Loucy (cell line): ENCODE data around the gene PTH1R.
A peak's percentile ranks its signal among the peaks of the same experiment; 100 is the strongest.

Experiments
- H2AFZ ChIP-seq: fragments of 200-600 bp; sonication (generic); 2 replicates; pipeline ENCODE4 v1.6.0; 2016; ENCODE audit warnings: antibody characterized with exemption, mild to moderate bottlenecking, low read length, moderate library complexity
- H3F3A ChIP-seq: fragments of 200-600 bp; 2 replicates; pipeline ENCODE4 v1.6.0; 2016; ENCODE audit warnings: antibody characterized with exemption, low read depth, mild to moderate bottlenecking
- H3K27me3 ChIP-seq: fragments of 200-600 bp; sonication (generic); 2 replicates; pipeline ENCODE4 v1.6.1; 2014; ENCODE audit warnings: low read length, mild to moderate bottlenecking; ENCODE audit not compliant: insufficient read depth, poor library complexity, severe bottlenecking
- H3K36me3 ChIP-seq: fragments of 200-600 bp; sonication (generic); 2 replicates; pipeline ENCODE4 v1.6.1; 2016; ENCODE audit warnings: low read length; ENCODE audit not compliant: insufficient read depth
- H3K4me1 ChIP-seq: fragments of 200-600 bp; sonication (generic); 2 replicates; pipeline ENCODE4 v1.5.1; 2014; ENCODE audit warnings: low read length, mild to moderate bottlenecking; ENCODE audit not compliant: insufficient read depth, poor library complexity, severe bottlenecking
- H3K4me2 ChIP-seq: fragments of 200-600 bp; sonication (generic); 2 replicates; pipeline ENCODE4 v1.6.0; 2014; ENCODE audit warnings: antibody characterized with exemption, low read length, low read depth, mild to moderate bottlenecking; ENCODE audit not compliant: poor library complexity, severe bottlenecking
- H3K4me3 ChIP-seq: fragments of 200-600 bp; sonication (generic); 2 replicates; pipeline ENCODE4 v1.5.1; 2014; ENCODE audit warnings: low read length, mild to moderate bottlenecking, mixed read lengths; ENCODE audit not compliant: poor library complexity, severe bottlenecking
- H3K79me2 ChIP-seq: fragments of 200-600 bp; sonication (generic); 2 replicates; pipeline ENCODE4 v1.6.1; 2014; ENCODE audit warnings: low read length; ENCODE audit not compliant: insufficient read depth
- H3K9ac ChIP-seq: fragments of 200-600 bp; sonication (generic); 2 replicates; pipeline ENCODE4 v1.6.0; 2014; ENCODE audit warnings: mild to moderate bottlenecking, low read depth, low read length, moderate library complexity; ENCODE audit not compliant: poor library complexity, severe bottlenecking
- H3K9me2 ChIP-seq: fragments of 200-600 bp; sonication (generic); replicated peaks from 2 replicates; pipeline ENCODE4 v1.6.1; 2016; ENCODE audit warnings: low read depth, low read length, mixed read lengths
- H3K9me3 ChIP-seq: fragments of 200-600 bp; sonication (generic); 2 replicates; pipeline ENCODE4 v1.6.1; 2014; ENCODE audit warnings: mild to moderate bottlenecking, antibody characterized with exemption, low read length, low read depth; ENCODE audit not compliant: insufficient read depth
- H4K20me1 ChIP-seq: fragments of 200-600 bp; sonication (generic); 2 replicates; pipeline ENCODE4 v1.6.0; 2014; ENCODE audit warnings: antibody characterized with exemption, low read length, mild to moderate bottlenecking; ENCODE audit not compliant: insufficient read depth, poor library complexity, severe bottlenecking
- EZH2phosphoT487 ChIP-seq: fragments of 200-600 bp; IDR thresholded peaks from 2 replicates; pipeline ENCODE4 v1.6.1; 2018; ENCODE audit warnings: antibody characterized with exemption, mild to moderate bottlenecking, moderate library complexity, borderline replicate concordance
- TF ChIP-seq, protein P1 (sequence below): fragments of 200-600 bp; sonication (generic); conservative IDR thresholded peaks from 2 replicates; pipeline ENCODE4 v1.5.1; 2014; ENCODE audit warnings: mild to moderate bottlenecking, antibody characterized with exemption, low read length

Gene PTH1R

DNA sequence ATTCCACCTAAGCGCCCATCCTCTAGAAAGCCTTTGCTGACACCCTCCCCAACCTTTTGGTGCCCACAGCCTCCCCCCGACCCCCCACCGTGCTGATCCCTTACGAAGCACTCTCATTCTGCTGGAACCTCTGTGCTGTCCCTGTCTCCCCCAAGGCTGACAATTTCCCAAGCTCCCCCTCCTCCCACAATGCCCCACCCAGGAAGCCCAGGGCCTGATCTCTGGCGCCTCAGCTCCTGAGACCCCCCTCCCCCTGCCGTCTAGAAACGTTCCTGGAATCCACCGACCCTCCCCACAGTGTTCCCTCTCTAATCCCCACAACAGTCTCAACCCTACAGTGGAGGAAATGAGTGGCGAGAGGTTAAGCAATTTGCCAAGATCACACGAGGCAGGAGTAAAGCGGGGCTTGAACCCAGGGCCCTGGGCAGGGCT is 32.6 kb upstream of the PTH1R start:
- peak overlapping the region; percentile 98 for H2AFZ ChIP-seq
- TF ChIP-seq EZH2phosphoT487 = no peak
- TF ChIP-seq, protein P1, sequence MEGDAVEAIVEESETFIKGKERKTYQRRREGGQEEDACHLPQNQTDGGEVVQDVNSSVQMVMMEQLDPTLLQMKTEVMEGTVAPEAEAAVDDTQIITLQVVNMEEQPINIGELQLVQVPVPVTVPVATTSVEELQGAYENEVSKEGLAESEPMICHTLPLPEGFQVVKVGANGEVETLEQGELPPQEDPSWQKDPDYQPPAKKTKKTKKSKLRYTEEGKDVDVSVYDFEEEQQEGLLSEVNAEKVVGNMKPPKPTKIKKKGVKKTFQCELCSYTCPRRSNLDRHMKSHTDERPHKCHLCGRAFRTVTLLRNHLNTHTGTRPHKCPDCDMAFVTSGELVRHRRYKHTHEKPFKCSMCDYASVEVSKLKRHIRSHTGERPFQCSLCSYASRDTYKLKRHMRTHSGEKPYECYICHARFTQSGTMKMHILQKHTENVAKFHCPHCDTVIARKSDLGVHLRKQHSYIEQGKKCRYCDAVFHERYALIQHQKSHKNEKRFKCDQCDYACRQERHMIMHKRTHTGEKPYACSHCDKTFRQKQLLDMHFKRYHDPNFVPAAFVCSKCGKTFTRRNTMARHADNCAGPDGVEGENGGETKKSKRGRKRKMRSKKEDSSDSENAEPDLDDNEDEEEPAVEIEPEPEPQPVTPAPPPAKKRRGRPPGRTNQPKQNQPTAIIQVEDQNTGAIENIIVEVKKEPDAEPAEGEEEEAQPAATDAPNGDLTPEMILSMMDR = no peak
- H3F3A ChIP-seq = no peaks in the 10 kb centered on the region
- peak overlapping the region; percentile 81 for H3K4me3 ChIP-seq
- H3K27me3 ChIP-seq = no peaks in the 10 kb centered on the region
- no peaks in the 10 kb centered on the region for H3K79me2 ChIP-seq
- H3K9me3 ChIP-seq = peaks cover 2% of the 10 kb centered on the region; the same call in 1 of the 2 replicates
- no peaks in the 10 kb centered on the region for H3K9me2 ChIP-seq
- no peaks in the 10 kb centered on the region for H3K36me3 ChIP-seq
- peaks cover 7% of the 10 kb centered on the region for H3K4me1 ChIP-seq
- H4K20me1 ChIP-seq = no peaks in the 10 kb centered on the region
- H3K9ac ChIP-seq = peak overlapping the region; percentile 85
- peak overlapping the region; percentile 80 for H3K4me2 ChIP-seq

DNA sequence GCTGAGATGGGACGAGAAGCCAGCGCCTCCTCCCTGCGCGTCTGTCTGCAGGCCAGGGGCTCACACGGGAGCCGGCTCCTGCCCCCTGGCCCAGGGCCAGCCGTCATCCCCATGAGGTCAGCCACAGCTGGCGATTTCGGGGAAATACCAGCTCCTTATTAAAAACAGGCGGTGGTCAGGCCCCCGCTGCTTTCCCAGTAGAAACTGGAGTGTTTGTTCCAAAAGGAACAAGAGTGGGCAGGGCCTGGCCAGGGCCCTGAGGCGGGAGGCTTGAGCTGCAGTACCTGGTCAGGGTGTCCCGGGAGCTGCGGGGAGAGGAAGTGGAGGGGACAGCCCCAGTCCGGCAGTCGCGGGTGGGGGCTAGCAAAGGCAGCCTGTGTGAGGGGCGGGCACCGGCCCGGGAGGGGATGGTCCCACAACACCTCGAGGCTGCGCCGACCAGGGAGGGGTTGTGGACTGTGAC is 32.1 kb upstream of the PTH1R start:
- no peaks in the 10 kb centered on the region for H3K27me3 ChIP-seq
- no peaks in the 10 kb centered on the region for H3K36me3 ChIP-seq
- no peaks in the 10 kb centered on the region for H3K79me2 ChIP-seq
- no peaks in the 10 kb centered on the region for H3K9me2 ChIP-seq
- peak overlapping the region; percentile 98 for H2AFZ ChIP-seq
- H3K4me3 ChIP-seq = peak overlapping the region; percentile 81
- H3K9ac ChIP-seq = peak overlapping the region; percentile 85
- H3K9me3 ChIP-seq = peaks cover 2% of the 10 kb centered on the region; the same call in 1 of the 2 replicates
- no peaks in the 10 kb centered on the region for H4K20me1 ChIP-seq
- H3K4me2 ChIP-seq = peak overlapping the region; percentile 80
- peaks cover 7% of the 10 kb centered on the region for H3K4me1 ChIP-seq
- no peaks in the 10 kb centered on the region for H3F3A ChIP-seq
- TF ChIP-seq, protein P1 = no peak
- TF ChIP-seq EZH2phosphoT487 = no peak

DNA sequence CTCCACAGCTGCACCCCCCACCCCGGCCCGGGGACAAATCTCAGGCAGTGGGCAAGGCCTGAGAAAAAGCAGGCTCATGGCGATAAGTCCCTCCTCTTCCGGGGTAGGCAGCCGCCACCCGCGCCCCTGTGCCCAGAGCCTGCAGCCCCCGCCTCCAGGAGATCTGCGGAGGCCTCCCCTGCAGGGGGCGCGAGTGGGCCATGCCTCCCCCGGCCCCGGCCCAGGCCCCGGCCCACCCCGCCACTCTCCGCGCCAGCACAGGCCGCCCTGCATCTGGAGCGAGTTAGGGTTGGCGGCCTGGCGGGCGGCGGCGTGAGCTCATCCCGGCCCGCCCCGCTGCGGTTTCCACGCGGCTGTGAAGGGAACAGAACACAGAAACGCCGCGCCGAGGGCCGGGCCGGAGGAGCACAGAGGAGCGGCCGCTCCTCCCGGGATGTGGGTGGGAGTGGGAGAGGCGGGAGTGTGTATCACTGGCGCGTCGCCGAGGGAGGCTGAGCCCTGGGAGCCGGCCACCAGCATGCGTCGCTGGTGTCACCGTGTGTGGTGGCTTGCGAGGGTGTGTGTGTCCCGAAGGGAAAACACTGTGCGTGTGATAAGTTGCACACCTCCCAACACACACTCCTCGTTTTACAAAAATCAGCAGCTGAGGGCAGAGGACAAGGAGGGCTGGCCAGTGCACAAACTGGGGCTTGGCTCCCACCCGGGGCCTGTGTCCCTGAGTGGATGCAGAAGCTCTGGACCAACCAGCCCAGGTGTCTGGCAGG is 31.5 kb upstream of the PTH1R start:
- TF ChIP-seq EZH2phosphoT487 = no peak
- TF ChIP-seq, protein P1 = peak; percentile 47
- Histone ChIP-seq H3K79me2 (no peaks in the 10 kb centered on the region), H3K9ac (peak overlapping the region; percentile 85), H3K9me2 (no peaks in the 10 kb centered on the region), H3K4me2 (peak overlapping the region; percentile 80), H3K4me1 (peaks cover 7% of the 10 kb centered on the region), H3K36me3 (no peaks in the 10 kb centered on the region), H3F3A (no peaks in the 10 kb centered on the region), H3K9me3 (peaks cover 2% of the 10 kb centered on the region; the same call in 1 of the 2 replicates), H3K27me3 (no peaks in the 10 kb centered on the region), H4K20me1 (no peaks in the 10 kb centered on the region), H2AFZ (peak overlapping the region; percentile 98), H3K4me3 (peak overlapping the region; percentile 81)
